ENCODE measurements around the gene ATP11A. TPM values are rescaled to one million over a fixed set of nuclear protein-coding genes. Genes with fewer than 3 reads are reported as not detected.
A peak's percentile ranks its signal among the peaks of the same experiment; 100 is the strongest.

The ATP11A gene
- total RNA-seq, 1 donor from 2014 or later, result 114 TPM

DNA sequence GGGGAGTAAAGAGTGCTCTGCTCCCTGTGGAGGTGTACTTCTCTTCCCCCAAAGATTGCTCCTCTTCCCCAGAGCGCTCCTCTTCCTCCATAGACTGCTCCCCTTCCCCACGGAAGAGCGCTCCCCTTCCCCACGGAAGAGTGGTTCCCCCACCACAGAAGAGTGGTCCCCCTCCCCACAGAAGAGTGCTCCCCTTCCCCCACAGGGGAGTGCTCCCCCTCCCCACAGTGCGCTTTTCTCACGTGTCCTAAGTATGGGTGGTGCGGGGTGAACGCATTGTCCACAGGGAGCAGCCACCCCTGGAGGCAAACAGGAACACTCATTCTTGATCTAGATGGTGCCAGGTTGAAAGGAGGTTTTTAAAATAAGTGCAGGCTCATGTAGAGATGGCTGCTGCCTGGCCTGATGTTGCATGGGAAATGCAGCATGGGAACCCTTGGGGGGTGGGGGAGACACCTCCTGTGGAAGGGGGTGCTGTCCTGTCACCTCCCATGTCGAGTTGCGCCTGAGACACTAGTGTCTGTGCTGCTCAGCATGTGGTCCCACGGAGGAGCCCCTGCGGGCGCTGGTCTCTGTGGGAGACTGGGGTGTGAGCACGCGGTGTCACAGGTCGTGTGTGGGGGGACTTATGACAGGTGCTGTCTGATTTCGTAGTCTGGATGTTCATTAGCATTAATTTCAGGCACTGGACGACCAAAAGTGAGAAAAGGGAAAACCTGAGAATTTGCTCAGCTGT, 52.2 kb downstream of the ATP11A start:
- peaks cover 24% of the 10 kb centered on the region for H3K4me1 Mint-ChIP-seq
- TF ChIP-seq, protein P1, sequence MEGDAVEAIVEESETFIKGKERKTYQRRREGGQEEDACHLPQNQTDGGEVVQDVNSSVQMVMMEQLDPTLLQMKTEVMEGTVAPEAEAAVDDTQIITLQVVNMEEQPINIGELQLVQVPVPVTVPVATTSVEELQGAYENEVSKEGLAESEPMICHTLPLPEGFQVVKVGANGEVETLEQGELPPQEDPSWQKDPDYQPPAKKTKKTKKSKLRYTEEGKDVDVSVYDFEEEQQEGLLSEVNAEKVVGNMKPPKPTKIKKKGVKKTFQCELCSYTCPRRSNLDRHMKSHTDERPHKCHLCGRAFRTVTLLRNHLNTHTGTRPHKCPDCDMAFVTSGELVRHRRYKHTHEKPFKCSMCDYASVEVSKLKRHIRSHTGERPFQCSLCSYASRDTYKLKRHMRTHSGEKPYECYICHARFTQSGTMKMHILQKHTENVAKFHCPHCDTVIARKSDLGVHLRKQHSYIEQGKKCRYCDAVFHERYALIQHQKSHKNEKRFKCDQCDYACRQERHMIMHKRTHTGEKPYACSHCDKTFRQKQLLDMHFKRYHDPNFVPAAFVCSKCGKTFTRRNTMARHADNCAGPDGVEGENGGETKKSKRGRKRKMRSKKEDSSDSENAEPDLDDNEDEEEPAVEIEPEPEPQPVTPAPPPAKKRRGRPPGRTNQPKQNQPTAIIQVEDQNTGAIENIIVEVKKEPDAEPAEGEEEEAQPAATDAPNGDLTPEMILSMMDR (IDR thresholded peaks at IDR 0.05; ENCODE audit: unreplicated experiment), result no peak
- no peaks in the 10 kb centered on the region for H3K36me3 Mint-ChIP-seq
- H3K9me3 Mint-ChIP-seq, result no peaks in the 10 kb centered on the region
- H3K27ac Mint-ChIP-seq, result no peak overlapping the region
- no peaks in the 10 kb centered on the region for H3K27me3 Mint-ChIP-seq (ENCODE audit: low read depth)
- DNase-seq (ENCODE audit: low spot score in 2 of 2, unreplicated experiment in 2 of 2), result no peak
- no peak overlapping the region for H3K4me3 Mint-ChIP-seq

DNA sequence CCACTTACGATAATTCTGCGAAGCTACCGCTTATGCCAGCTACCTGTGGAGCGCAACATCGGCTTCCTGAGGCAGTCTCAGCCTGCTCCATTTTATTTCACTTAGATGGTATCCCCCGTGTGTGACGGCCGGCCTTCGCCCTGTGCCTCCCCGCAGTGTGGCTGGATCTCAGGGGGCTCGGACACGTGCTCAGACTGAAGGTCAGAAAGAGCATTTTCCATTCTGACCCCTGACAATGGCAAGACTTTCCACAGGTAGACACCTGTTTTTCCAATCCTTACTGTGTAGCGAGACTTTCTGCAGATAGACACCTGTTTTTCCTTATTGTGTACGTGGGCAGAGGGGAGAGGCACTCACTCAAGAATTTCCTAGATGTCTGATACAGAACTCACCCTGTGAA, 52.7 kb downstream of the ATP11A start:
- H3K4me1 Mint-ChIP-seq, result peaks cover 24% of the 10 kb centered on the region
- no peaks in the 10 kb centered on the region for H3K9me3 Mint-ChIP-seq
- no peak for DNase-seq (ENCODE audit: low spot score in 2 of 2, unreplicated experiment in 2 of 2)
- no peaks in the 10 kb centered on the region for H3K36me3 Mint-ChIP-seq
- TF ChIP-seq, protein P1 (IDR thresholded peaks at IDR 0.05; ENCODE audit: unreplicated experiment), result no peak
- H3K27me3 Mint-ChIP-seq (ENCODE audit: low read depth), result no peaks in the 10 kb centered on the region
- no peak overlapping the region for H3K4me3 Mint-ChIP-seq
- no peak overlapping the region for H3K27ac Mint-ChIP-seq

DNA sequence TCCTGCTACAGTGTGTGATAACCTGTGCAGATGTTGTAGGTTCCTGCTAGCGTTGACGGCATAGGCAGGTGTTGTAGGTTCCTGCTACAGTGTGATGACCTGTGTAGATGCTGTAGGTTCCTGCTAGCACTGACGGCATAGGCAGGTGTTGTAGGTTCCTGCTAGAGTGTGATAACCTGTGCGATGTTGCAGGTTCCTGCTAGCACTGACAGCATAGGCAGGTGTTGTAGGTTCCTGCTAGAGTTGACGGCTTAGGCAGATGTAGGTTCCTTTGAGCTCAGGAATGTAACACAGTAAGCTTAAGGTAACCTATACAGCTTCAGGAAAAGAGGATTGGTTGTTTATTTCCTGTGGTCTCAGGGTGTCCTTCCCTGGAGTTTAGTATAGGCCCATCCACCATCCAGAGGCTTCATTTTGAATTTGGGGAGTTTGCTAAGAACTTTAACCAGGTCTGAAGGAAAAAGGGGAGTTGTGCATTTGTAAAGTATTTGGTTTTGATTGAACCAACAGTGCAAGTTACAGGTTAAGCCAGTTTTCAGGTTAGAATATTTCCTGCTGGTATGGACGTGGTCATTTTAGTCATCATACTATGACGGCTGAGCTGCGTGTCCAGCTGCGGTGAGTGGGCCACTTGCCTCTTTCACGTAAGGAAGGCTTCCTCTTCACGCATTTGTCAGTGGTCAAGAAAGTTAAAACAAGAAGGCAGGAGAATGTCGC, 53.8 kb downstream of the ATP11A start:
- Mint-ChIP-seq H3K36me3 (no peaks in the 10 kb centered on the region), H3K27me3 (ENCODE audit: low read depth) (no peaks in the 10 kb centered on the region), H3K27ac (peak overlapping the region; percentile 48), H3K4me3 (no peak overlapping the region), H3K4me1 (peaks cover 24% of the 10 kb centered on the region), H3K9me3 (no peaks in the 10 kb centered on the region)
- TF ChIP-seq, protein P1 (IDR thresholded peaks at IDR 0.05; ENCODE audit: unreplicated experiment), result no peak
- DNase-seq (ENCODE audit: low spot score in 2 of 2, unreplicated experiment in 2 of 2), result no peak

DNA sequence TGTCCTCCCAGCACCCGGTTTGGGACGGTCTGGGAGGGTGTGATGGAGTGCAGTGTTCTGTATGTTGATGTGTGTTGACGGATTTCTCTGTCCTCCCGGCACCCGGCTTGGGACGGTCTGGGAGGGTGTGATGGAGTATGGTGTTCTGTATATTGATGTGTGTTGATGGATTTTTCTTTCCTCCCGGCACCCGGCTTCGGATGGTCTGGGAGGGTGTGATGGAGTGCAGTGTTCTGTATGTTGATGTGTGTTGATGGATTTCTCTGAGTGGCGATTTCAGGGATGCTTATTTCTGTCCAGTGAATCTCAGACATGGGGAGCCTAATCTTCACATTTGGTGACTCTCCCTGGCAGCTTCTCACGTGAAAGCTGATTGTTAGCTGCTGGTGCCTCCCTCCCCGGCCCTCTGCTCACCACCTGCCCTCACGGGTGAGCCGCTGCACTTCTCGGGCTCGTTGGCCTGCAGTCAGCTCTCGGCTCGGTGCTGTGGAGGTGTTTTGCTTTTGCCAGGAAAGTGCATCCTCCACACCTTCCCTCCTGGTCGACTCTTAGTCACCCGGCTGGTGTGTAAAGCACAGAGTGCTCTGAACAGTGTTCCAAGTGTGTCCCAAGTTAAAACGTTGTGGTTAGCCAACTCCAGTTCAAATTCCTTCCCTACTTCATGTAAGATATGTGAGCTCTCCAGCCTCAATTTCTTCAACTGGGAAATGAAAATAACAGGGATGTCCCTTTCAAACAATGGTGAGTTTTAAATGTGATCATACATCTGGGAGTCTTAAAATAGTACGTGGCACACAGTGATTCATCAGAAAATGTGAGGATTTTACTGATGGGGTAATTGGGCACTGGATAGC, 54.6 kb downstream of the ATP11A start:
- Mint-ChIP-seq H3K27me3 (ENCODE audit: low read depth) (no peaks in the 10 kb centered on the region), H3K27ac (peak overlapping the region; percentile 48), H3K36me3 (no peaks in the 10 kb centered on the region), H3K4me1 (peaks cover 26% of the 10 kb centered on the region), H3K4me3 (no peak overlapping the region), H3K9me3 (no peaks in the 10 kb centered on the region)
- DNase-seq (ENCODE audit: low spot score in 2 of 2, unreplicated experiment in 2 of 2), result no peak
- TF ChIP-seq, protein P1 (IDR thresholded peaks at IDR 0.05; ENCODE audit: unreplicated experiment), result no peak

DNA sequence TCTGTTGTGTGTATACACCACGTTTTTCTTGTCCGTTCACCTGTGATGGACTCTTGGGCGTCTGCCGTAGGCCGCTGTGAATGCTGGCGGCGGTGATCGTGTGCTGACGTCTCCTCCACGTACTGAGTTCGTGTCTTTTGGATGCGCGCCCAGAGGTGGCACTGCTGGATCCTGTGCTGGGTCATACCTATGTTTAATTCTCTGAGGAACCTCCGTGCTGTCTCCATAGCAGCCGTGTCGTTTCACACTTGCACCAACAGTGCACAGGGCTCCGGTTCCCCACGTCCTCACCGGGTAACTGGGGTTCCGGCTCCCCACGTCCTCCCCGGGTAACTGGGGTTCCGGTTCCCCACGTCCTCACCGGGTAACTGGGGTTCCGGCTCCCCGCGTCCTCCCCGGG, 56.2 kb downstream of the ATP11A start:
- no peak for DNase-seq (ENCODE audit: low spot score in 2 of 2, unreplicated experiment in 2 of 2)
- Mint-ChIP-seq H3K9me3 (no peaks in the 10 kb centered on the region), H3K4me3 (no peak overlapping the region), H3K36me3 (no peaks in the 10 kb centered on the region), H3K4me1 (peaks cover 17% of the 10 kb centered on the region), H3K27me3 (ENCODE audit: low read depth) (no peaks in the 10 kb centered on the region), H3K27ac (no peak overlapping the region)
- TF ChIP-seq, protein P1 (IDR thresholded peaks at IDR 0.05; ENCODE audit: unreplicated experiment), result no peak
